ENCODE data around the gene LCE6A.

The LCE6A gene

GRCh38 chr1:152876827-152877226 is 34.2 kb downstream of the LCE6A start:
- Histone ChIP-seq H3K9me3 (ENCODE audit: control insufficient read depth, low read depth, low read length) (peaks cover 16% of the 10 kb centered on the region), H3K36me3 (ENCODE audit: control insufficient read depth, low read depth, low read length) (no peaks in the 10 kb centered on the region), H3K4me1 (ENCODE audit: control insufficient read depth, low read depth, low read length) (no peaks in the 10 kb centered on the region), H3K27me3 (ENCODE audit: control insufficient read depth, insufficient read depth, low read length) (no peaks in the 10 kb centered on the region), H3K4me3 (ENCODE audit: low read length) (no peak overlapping the region), H3K9ac (ENCODE audit: low read length) (no peak overlapping the region), H3K27ac (ENCODE audit: low read length) (no peak overlapping the region)

- Histone ChIP-seq H3K4me3 (ENCODE audit: low read length) (no peak within 1 kb of the TSS), H3K27me3 (ENCODE audit: control insufficient read depth, insufficient read depth, low read length) (no peaks in the 10 kb centered on the region), H3K36me3 (ENCODE audit: control insufficient read depth, low read depth, low read length) (no peaks in the 10 kb centered on the region), H3K9ac (ENCODE audit: low read length) (no peak within 1 kb of the TSS), H3K27ac (ENCODE audit: low read length) (no peak within 1 kb of the TSS), H3K4me1 (ENCODE audit: control insufficient read depth, low read depth, low read length) (no peaks in the 10 kb centered on the region), H3K9me3 (ENCODE audit: control insufficient read depth, low read depth, low read length) (peaks cover 16% of the 10 kb centered on the region)
Measured at GRCh38 chr1:152878042-152878441, 35.4 kb downstream of the LCE6A start, which contains the start of gene SMCP. SMCP (plus strand) TSS chr1:152878322; CDS start chr1:152884423, 6,101 bp downstream.

- H3K9me3 ChIP-seq (ENCODE audit: control insufficient read depth, low read depth, low read length), result peaks cover 22% of the 10 kb centered on the region
- H3K36me3 ChIP-seq (ENCODE audit: control insufficient read depth, low read depth, low read length), result no peaks in the 10 kb centered on the region
- no peak overlapping the region for H3K27ac ChIP-seq (ENCODE audit: low read length)
- H3K27me3 ChIP-seq (ENCODE audit: control insufficient read depth, insufficient read depth, low read length), result no peaks in the 10 kb centered on the region
- no peaks in the 10 kb centered on the region for H3K4me1 ChIP-seq (ENCODE audit: control insufficient read depth, low read depth, low read length)
- no peak overlapping the region for H3K4me3 ChIP-seq (ENCODE audit: low read length)
- H3K9ac ChIP-seq (ENCODE audit: low read length), result no peak overlapping the region
Measured at GRCh38 chr1:152879559-152880198, 37.0 kb downstream of the LCE6A start.

GRCh38 chr1:152880316-152880715 is 37.7 kb downstream of the LCE6A start:
- H3K27me3 ChIP-seq (ENCODE audit: control insufficient read depth, insufficient read depth, low read length), result no peaks in the 10 kb centered on the region
- H3K36me3 ChIP-seq (ENCODE audit: control insufficient read depth, low read depth, low read length), result no peaks in the 10 kb centered on the region
- no peaks in the 10 kb centered on the region for H3K4me1 ChIP-seq (ENCODE audit: control insufficient read depth, low read depth, low read length)
- H3K4me3 ChIP-seq (ENCODE audit: low read length), result no peak overlapping the region
- H3K9ac ChIP-seq (ENCODE audit: low read length), result no peak overlapping the region
- no peak overlapping the region for H3K27ac ChIP-seq (ENCODE audit: low read length)
- H3K9me3 ChIP-seq (ENCODE audit: control insufficient read depth, low read depth, low read length), result peaks cover 22% of the 10 kb centered on the region

GRCh38 chr1:152880907-152881306 is 38.3 kb downstream of the LCE6A start:
- no peaks in the 10 kb centered on the region for H3K36me3 ChIP-seq (ENCODE audit: control insufficient read depth, low read depth, low read length)
- no peak overlapping the region for H3K27ac ChIP-seq (ENCODE audit: low read length)
- H3K27me3 ChIP-seq (ENCODE audit: control insufficient read depth, insufficient read depth, low read length), result no peaks in the 10 kb centered on the region
- no peaks in the 10 kb centered on the region for H3K4me1 ChIP-seq (ENCODE audit: control insufficient read depth, low read depth, low read length)
- H3K4me3 ChIP-seq (ENCODE audit: low read length), result no peak overlapping the region
- H3K9me3 ChIP-seq (ENCODE audit: control insufficient read depth, low read depth, low read length), result peaks cover 22% of the 10 kb centered on the region
- H3K9ac ChIP-seq (ENCODE audit: low read length), result no peak overlapping the region

- H3K4me3 ChIP-seq (ENCODE audit: low read length), result no peak overlapping the region
- H3K9me3 ChIP-seq (ENCODE audit: control insufficient read depth, low read depth, low read length), result peaks cover 37% of the 10 kb centered on the region
- no peaks in the 10 kb centered on the region for H3K27me3 ChIP-seq (ENCODE audit: control insufficient read depth, insufficient read depth, low read length)
- H3K36me3 ChIP-seq (ENCODE audit: control insufficient read depth, low read depth, low read length), result no peaks in the 10 kb centered on the region
- no peak overlapping the region for H3K27ac ChIP-seq (ENCODE audit: low read length)
- H3K4me1 ChIP-seq (ENCODE audit: control insufficient read depth, low read depth, low read length), result no peaks in the 10 kb centered on the region
- H3K9ac ChIP-seq (ENCODE audit: low read length), result no peak overlapping the region
Measured at GRCh38 chr1:152884085-152884484, 41.4 kb downstream of the LCE6A start.

- Histone ChIP-seq H3K4me3 (ENCODE audit: low read length) (no peak overlapping the region), H3K4me1 (ENCODE audit: control insufficient read depth, low read depth, low read length) (no peaks in the 10 kb centered on the region), H3K9me3 (ENCODE audit: control insufficient read depth, low read depth, low read length) (peaks cover 40% of the 10 kb centered on the region), H3K9ac (ENCODE audit: low read length) (no peak overlapping the region), H3K27ac (ENCODE audit: low read length) (no peak overlapping the region), H3K27me3 (ENCODE audit: control insufficient read depth, insufficient read depth, low read length) (no peaks in the 10 kb centered on the region), H3K36me3 (ENCODE audit: control insufficient read depth, low read depth, low read length) (no peaks in the 10 kb centered on the region)
Measured at GRCh38 chr1:152884506-152884905, 41.9 kb downstream of the LCE6A start.

- Histone ChIP-seq H3K27ac (ENCODE audit: low read length) (no peak overlapping the region), H3K27me3 (ENCODE audit: control insufficient read depth, insufficient read depth, low read length) (no peaks in the 10 kb centered on the region), H3K4me1 (ENCODE audit: control insufficient read depth, low read depth, low read length) (no peaks in the 10 kb centered on the region), H3K36me3 (ENCODE audit: control insufficient read depth, low read depth, low read length) (no peaks in the 10 kb centered on the region), H3K9me3 (ENCODE audit: control insufficient read depth, low read depth, low read length) (peaks cover 42% of the 10 kb centered on the region), H3K4me3 (ENCODE audit: low read length) (no peak overlapping the region), H3K9ac (ENCODE audit: low read length) (no peak overlapping the region)
Measured at GRCh38 chr1:152884966-152885624, 42.4 kb downstream of the LCE6A start.

GRCh38 chr1:152886085-152886484 is 43.4 kb downstream of the LCE6A start:
- no peak overlapping the region for H3K27ac ChIP-seq (ENCODE audit: low read length)
- H3K4me3 ChIP-seq (ENCODE audit: low read length), result no peak overlapping the region
- H3K27me3 ChIP-seq (ENCODE audit: control insufficient read depth, insufficient read depth, low read length), result no peaks in the 10 kb centered on the region
- H3K9ac ChIP-seq (ENCODE audit: low read length), result no peak overlapping the region
- H3K36me3 ChIP-seq (ENCODE audit: control insufficient read depth, low read depth, low read length), result no peaks in the 10 kb centered on the region
- no peaks in the 10 kb centered on the region for H3K4me1 ChIP-seq (ENCODE audit: control insufficient read depth, low read depth, low read length)
- H3K9me3 ChIP-seq (ENCODE audit: control insufficient read depth, low read depth, low read length), result peaks cover 43% of the 10 kb centered on the region

GRCh38 chr1:152886758-152887409 is 44.2 kb downstream of the LCE6A start:
- Histone ChIP-seq H3K4me1 (ENCODE audit: control insufficient read depth, low read depth, low read length) (no peaks in the 10 kb centered on the region), H3K9ac (ENCODE audit: low read length) (no peak overlapping the region), H3K9me3 (ENCODE audit: control insufficient read depth, low read depth, low read length) (peaks cover 49% of the 10 kb centered on the region), H3K27me3 (ENCODE audit: control insufficient read depth, insufficient read depth, low read length) (no peaks in the 10 kb centered on the region), H3K4me3 (ENCODE audit: low read length) (no peak overlapping the region), H3K36me3 (ENCODE audit: control insufficient read depth, low read depth, low read length) (no peaks in the 10 kb centered on the region), H3K27ac (ENCODE audit: low read length) (no peak overlapping the region)

- Histone ChIP-seq H3K4me1 (ENCODE audit: control insufficient read depth, low read depth, low read length) (no peaks in the 10 kb centered on the region), H3K9ac (ENCODE audit: low read length) (no peak overlapping the region), H3K27ac (ENCODE audit: low read length) (no peak overlapping the region), H3K27me3 (ENCODE audit: control insufficient read depth, insufficient read depth, low read length) (no peaks in the 10 kb centered on the region), H3K4me3 (ENCODE audit: low read length) (no peak overlapping the region), H3K9me3 (ENCODE audit: control insufficient read depth, low read depth, low read length) (peaks cover 61% of the 10 kb centered on the region), H3K36me3 (ENCODE audit: control insufficient read depth, low read depth, low read length) (no peaks in the 10 kb centered on the region)
Measured at GRCh38 chr1:152888126-152888525, 45.5 kb downstream of the LCE6A start.
